Suprapubic skin (tissue), 4 donors: ENCODE measurements around the gene CSTF3. TPM values are rescaled to one million over a fixed set of nuclear protein-coding genes. Genes with fewer than 3 reads are reported as not detected.

Source experiments
- DNase-seq, 2 donors: peaks; one replicate each; pipeline ENCODE4 v3.0.0-alpha.2; 2019; ENCODE audit warnings: low spot score in 2 of 2
- H3K27ac ChIP-seq: fragments of 200-600 bp; sonication (generic); one replicate; pipeline ENCODE4 v1.5.1; 2019
- H3K27me3 ChIP-seq: fragments of 200-600 bp; sonication (generic); one replicate; pipeline ENCODE4 v1.5.1; 2019
- H3K36me3 ChIP-seq: fragments of 200-600 bp; sonication (generic); one replicate; pipeline ENCODE4 v1.5.1; 2019
- H3K4me1 ChIP-seq: fragments of 200-600 bp; sonication (generic); one replicate; pipeline ENCODE4 v1.5.1; 2019
- H3K4me3 ChIP-seq: fragments of 200-600 bp; sonication (generic); one replicate; pipeline ENCODE4 v1.5.1; 2019; ENCODE audit warnings: mild to moderate bottlenecking
- H3K9me3 ChIP-seq: fragments of 200-600 bp; sonication (generic); one replicate; pipeline ENCODE4 v1.5.1; 2019
- CTCF ChIP-seq, 2 donors: fragments of 200-600 bp in 1 of 2; fragments of 450-650 bp in 1 of 2; sonication (generic) in 1 of 2; IDR thresholded peaks; one replicate each; pipeline ENCODE4 v1.5.1; 2016 to 2019; ENCODE audit warnings: antibody characterized with exemption in 2 of 2, mild to moderate bottlenecking in 1 of 2, moderate library complexity in 1 of 2
- EP300 ChIP-seq: sonication (generic); formaldehyde crosslinking; IDR thresholded peaks from one replicate; pipeline ENCODE4 v1.6.1; 2017; ENCODE audit warnings: antibody characterized with exemption
- POLR2A ChIP-seq, 2 donors: fragments of 450-650 bp; IDR thresholded peaks; one replicate each; pipeline ENCODE4 v1.6.1; 2017; ENCODE audit warnings: antibody characterized with exemption in 2 of 2, mild to moderate bottlenecking in 2 of 2, moderate library complexity in 2 of 2
- POLR2AphosphoS5 ChIP-seq, 3 donors: sonication (generic); formaldehyde crosslinking; IDR thresholded peaks; one replicate each; pipeline ENCODE4 v1.6.1; 2017; ENCODE audit warnings: antibody characterized with exemption in 3 of 3
- WGBS: methylation state at CpG from one replicate; pipeline ENCODE4 v1.1.5; 2018; 5-methylcytosine and 5-hydroxymethylcytosine counted together
- total RNA-seq, 4 donors: library from RNA; depleted of rRNA; stranded (reverse); fragments of >200 nt; gene quantifications; one replicate each; pipeline ENCODE4 v1.1.0, GENCODE V29; 2016

The CSTF3 gene
- total RNA-seq, 4 donors from 2014 or later: 10.8 to 23.3 (median 12.4) TPM

- 80% methylated on average over 5 of the region's 5 CpGs for WGBS
- DNase-seq: no peak
- Histone ChIP-seq H3K27ac (no peak overlapping the region), H3K9me3 (no peaks in the 10 kb centered on the region), H3K4me1 (no peaks in the 10 kb centered on the region), H3K4me3 (no peak overlapping the region), H3K36me3 (peaks cover 5% of the 10 kb centered on the region), H3K27me3 (no peaks in the 10 kb centered on the region)
- TF ChIP-seq CTCF (IDR thresholded peaks at IDR 0.05): no peak
- no peak for TF ChIP-seq EP300
- TF ChIP-seq POLR2AphosphoS5 (IDR thresholded peaks at IDR 0.05): no peak
- no peak for TF ChIP-seq POLR2A (IDR thresholded peaks at IDR 0.05)
Measured at GRCh38 chr11:33147559-33147958, 13.7 kb downstream of the CSTF3 start.

- no peaks in the 10 kb centered on the region for H3K27me3 ChIP-seq
- no peak for TF ChIP-seq POLR2AphosphoS5 (IDR thresholded peaks at IDR 0.05)
- 79% methylated on average over 4 of the region's 4 CpGs for WGBS
- peaks cover 16% of the 10 kb centered on the region for H3K36me3 ChIP-seq
- H3K27ac ChIP-seq: no peak overlapping the region
- no peaks in the 10 kb centered on the region for H3K9me3 ChIP-seq
- no peak for DNase-seq
- H3K4me3 ChIP-seq: no peak overlapping the region
- no peaks in the 10 kb centered on the region for H3K4me1 ChIP-seq
Measured at GRCh38 chr11:33135768-33136443, 25.4 kb downstream of the CSTF3 start.

GRCh38 chr11:33135216-33135615 is 26.1 kb downstream of the CSTF3 start:
- WGBS: 79% methylated on average over 1 of the region's 1 CpG
- DNase-seq: no peak
- Histone ChIP-seq H3K4me1 (no peaks in the 10 kb centered on the region), H3K36me3 (peaks cover 9% of the 10 kb centered on the region), H3K9me3 (no peaks in the 10 kb centered on the region), H3K27ac (no peak overlapping the region), H3K27me3 (no peaks in the 10 kb centered on the region), H3K4me3 (no peak overlapping the region)
- TF ChIP-seq CTCF (IDR thresholded peaks at IDR 0.05) (no peak), POLR2A (IDR thresholded peaks at IDR 0.05) (no peak), EP300 (no peak), POLR2AphosphoS5 (IDR thresholded peaks at IDR 0.05) (no peak)

GRCh38 chr11:33134276-33134675 is 27.0 kb downstream of the CSTF3 start:
- H3K4me1 ChIP-seq: no peaks in the 10 kb centered on the region
- no peak overlapping the region for H3K4me3 ChIP-seq
- TF ChIP-seq POLR2AphosphoS5 (IDR thresholded peaks at IDR 0.05) (no peak), POLR2A (IDR thresholded peaks at IDR 0.05) (no peak), CTCF (IDR thresholded peaks at IDR 0.05) (no peak), EP300 (no peak)
- no peaks in the 10 kb centered on the region for H3K9me3 ChIP-seq
- H3K27me3 ChIP-seq: no peaks in the 10 kb centered on the region
- peaks cover 3% of the 10 kb centered on the region for H3K36me3 ChIP-seq
- WGBS: 86% methylated on average over 3 of the region's 3 CpGs
- no peak overlapping the region for H3K27ac ChIP-seq
- no peak for DNase-seq

- 93% methylated on average over 3 of the region's 3 CpGs for WGBS
- H3K4me1 ChIP-seq: no peaks in the 10 kb centered on the region
- no peaks in the 10 kb centered on the region for H3K36me3 ChIP-seq
- H3K27ac ChIP-seq: no peak overlapping the region
- H3K27me3 ChIP-seq: no peaks in the 10 kb centered on the region
- no peak for TF ChIP-seq EP300
- TF ChIP-seq POLR2A (IDR thresholded peaks at IDR 0.05): no peak
- TF ChIP-seq POLR2AphosphoS5 (IDR thresholded peaks at IDR 0.05): no peak
- TF ChIP-seq CTCF (IDR thresholded peaks at IDR 0.05): no peak
- H3K4me3 ChIP-seq: no peak overlapping the region
- no peaks in the 10 kb centered on the region for H3K9me3 ChIP-seq
- no peak for DNase-seq
Measured at GRCh38 chr11:33133761-33134160, 27.5 kb downstream of the CSTF3 start.

- no peak overlapping the region for H3K4me3 ChIP-seq
- H3K4me1 ChIP-seq: no peaks in the 10 kb centered on the region
- WGBS: 78% methylated on average over 4 of the region's 4 CpGs
- TF ChIP-seq EP300 (no peak), CTCF (IDR thresholded peaks at IDR 0.05) (no peak), POLR2A (IDR thresholded peaks at IDR 0.05) (no peak), POLR2AphosphoS5 (IDR thresholded peaks at IDR 0.05) (no peak)
- no peaks in the 10 kb centered on the region for H3K36me3 ChIP-seq
- no peaks in the 10 kb centered on the region for H3K27me3 ChIP-seq
- H3K27ac ChIP-seq: no peak overlapping the region
- DNase-seq: no peak
- H3K9me3 ChIP-seq: no peaks in the 10 kb centered on the region
Measured at GRCh38 chr11:33132510-33132909, 28.8 kb downstream of the CSTF3 start.
